Measurements from ENCODE around the gene NEDD4L.

DNA sequence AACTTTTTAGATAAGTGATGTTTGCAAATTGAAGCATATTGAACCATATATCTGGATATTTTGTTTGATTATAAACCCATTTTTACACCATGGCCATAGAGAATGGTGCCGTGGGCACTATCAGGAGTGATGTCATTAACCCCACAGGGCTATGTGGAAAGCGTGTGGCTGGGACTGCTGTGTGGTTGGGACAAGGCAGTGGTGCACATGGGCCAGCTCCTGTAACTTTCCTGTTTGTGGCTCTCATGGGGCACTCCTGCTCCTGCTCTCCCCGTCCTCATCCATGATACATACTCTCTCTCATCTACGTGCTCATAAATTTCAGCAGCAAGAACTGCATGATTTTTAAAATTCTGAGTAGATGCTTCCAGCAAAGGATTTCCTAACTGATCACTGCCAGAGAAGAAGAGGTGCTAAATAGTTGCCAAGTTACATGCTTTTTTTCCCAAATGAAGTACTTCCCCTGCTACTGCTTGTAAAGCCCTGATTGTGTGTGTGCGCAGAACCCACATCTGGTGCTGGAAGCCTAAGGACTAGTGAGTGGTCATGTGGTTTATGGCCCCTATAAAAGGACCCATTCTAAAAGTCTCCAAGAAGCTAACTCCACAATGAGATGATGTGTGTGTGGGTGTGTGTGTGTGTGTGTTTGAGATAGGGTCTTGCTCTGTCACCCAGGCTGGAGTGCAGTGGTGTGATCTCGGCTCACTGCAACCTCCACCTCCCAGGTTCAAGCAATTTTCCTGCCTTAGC lies 240.8 kb downstream of the NEDD4L start:
- TF ChIP-seq, protein P1, sequence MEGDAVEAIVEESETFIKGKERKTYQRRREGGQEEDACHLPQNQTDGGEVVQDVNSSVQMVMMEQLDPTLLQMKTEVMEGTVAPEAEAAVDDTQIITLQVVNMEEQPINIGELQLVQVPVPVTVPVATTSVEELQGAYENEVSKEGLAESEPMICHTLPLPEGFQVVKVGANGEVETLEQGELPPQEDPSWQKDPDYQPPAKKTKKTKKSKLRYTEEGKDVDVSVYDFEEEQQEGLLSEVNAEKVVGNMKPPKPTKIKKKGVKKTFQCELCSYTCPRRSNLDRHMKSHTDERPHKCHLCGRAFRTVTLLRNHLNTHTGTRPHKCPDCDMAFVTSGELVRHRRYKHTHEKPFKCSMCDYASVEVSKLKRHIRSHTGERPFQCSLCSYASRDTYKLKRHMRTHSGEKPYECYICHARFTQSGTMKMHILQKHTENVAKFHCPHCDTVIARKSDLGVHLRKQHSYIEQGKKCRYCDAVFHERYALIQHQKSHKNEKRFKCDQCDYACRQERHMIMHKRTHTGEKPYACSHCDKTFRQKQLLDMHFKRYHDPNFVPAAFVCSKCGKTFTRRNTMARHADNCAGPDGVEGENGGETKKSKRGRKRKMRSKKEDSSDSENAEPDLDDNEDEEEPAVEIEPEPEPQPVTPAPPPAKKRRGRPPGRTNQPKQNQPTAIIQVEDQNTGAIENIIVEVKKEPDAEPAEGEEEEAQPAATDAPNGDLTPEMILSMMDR (IDR thresholded peaks at IDR 0.05) = no peak
- TF ChIP-seq POLR2A (IDR thresholded peaks at IDR 0.05) (no peak), EP300 (IDR thresholded peaks at IDR 0.05) (no peak)
